Stimulated activated CD8-positive, alpha-beta memory T cell treated with anti-CD3 and anti-CD28 coated beads, Interleukin-15, amount 100 ng/mL, for 4 hours (primary cell): ENCODE results near the gene KCND2.
"Not testable (repeated sequence)": the region's sequence is repeated elsewhere in the genome, so short reads cannot be mapped to it uniquely, and the experiment has no call there.

ENCODE experiments used
- DNase-seq, 2 donors: peaks; one replicate each; pipeline ENCODE4 v3.0.0-alpha.2; 2020; ENCODE audit warnings: low read depth in 2 of 2

KCND2 gene

GRCh38 chr7:120586571-120586970 is 313.6 kb downstream of the KCND2 start:
- no peak for DNase-seq

DNA sequence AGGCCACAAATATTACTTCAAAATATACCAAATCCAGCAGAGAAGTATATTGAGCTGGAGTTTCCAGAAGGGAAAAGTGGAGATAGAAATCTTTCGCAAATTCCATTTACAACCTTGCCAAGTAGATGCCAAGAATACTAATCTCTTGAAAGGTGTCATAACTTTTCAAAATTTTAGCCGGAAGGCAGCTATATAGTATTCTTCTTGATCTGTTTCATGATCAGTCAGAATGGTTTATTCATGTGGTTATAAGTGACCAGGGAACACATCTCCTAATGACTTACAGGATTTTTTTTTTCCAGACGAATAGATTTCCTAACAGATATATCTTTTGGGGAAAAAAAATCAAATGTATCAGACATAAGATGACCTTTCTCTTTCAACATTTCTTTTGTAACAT is 314.3 kb downstream of the KCND2 start:
- DNase-seq = no peak

DNA sequence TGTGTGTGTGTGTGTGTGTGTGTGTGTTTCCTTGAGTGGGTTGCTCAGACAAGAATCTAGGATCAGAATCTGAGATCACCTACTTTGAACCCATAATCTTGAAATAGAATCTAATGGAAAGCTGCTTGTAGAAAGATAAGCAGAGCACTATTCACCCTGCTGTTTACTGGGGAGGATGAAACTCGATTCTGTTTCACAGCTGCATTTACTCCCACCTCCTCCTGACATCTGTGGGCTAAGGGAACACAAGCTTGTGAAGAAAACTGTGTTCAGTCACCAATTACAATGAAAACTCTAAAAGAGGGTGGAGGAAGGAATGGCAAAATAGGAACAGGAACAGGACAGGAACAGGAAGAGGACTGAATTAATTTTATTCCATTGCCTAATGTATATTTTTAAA is 315.4 kb downstream of the KCND2 start:
- no peak for DNase-seq

DNA sequence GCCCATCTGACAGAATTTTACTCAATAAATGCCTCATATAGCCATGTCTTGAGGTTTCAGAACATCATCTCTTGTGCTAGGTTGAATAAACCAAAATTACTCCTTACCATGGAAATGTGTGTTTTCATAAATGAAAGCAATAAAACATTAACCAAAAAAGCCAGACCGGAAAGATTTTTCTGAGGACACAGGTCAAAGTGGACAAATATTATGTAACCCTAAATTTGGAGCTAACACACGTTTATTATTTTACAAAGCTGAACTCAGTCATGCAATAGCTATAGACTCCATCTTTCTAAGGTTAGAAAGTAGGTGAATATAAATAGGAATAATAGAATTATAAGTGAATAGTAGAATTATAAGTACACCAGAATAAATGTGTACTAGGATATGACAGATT is 315.9 kb downstream of the KCND2 start:
- no peak for DNase-seq

- DNase-seq = no peak
These were observed 327.6 kb downstream of the KCND2 start for GRCh38 chr7:120600607-120601006.

DNA sequence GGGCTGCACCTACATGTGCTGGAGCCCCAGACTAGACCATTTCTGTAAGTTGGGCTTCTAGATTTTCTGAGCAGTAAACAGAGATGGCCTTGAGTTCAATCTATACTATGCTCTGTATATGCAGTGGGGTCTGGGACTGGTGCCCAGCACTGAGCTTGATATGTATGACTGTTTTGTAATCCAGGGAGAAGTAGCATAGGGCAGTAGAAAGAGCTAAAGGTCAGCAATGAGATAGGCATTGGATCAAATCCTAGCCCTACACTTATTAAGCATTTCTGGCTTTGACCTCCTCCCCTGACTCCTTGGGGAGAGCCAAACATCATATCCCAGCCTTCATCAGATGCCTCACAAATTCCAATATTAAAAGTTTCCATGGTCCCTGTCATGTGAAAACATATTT is 330.4 kb downstream of the KCND2 start:
- no peak for DNase-seq

DNA sequence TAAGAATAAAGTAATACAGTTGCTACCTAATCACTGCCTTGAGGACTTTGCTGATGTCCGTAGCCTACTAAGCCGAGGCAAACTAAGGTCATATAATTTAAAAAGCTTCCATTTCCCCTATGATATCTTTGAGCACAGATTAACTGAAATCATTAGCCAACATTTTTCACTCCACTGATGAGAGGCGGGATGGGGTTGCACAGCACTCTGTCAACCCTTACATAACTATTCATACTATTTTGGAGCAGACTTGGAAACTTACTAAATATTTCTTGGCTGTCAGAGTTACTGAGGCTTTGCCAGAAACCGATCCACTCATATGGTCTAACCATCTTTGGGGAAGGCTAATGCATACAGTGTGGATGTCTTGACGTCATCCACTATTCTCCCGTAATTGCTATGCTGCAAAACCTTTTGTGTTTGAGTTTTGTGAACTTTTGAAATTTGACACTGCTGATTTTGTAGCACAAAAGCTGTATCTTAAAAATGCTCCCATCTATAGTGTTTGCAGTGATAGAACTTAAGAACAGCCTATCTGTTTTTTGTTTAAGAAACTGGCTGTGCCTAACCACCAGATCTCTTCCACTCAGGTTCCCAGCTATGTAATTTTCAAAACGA is 336.3 kb downstream of the KCND2 start:
- DNase-seq = no peak

DNA sequence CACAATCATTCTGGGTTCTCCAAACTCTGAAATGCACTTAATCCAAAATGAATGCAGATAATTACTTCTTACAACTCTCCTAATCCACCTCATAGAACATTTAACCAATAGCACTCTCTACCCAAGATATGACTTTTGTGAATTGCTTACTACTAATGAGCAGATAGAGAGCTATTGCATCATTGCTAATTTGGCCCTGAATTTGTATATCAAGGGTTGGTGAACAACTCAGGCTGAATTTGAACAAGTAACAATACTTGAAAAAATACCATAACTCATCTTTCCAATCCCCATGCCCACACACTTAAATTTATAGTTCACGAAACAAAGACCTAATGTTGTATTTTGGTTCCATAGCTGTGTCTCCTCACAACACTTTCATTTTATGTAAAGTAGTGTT is 339.0 kb downstream of the KCND2 start:
- DNase-seq = no peak

DNA sequence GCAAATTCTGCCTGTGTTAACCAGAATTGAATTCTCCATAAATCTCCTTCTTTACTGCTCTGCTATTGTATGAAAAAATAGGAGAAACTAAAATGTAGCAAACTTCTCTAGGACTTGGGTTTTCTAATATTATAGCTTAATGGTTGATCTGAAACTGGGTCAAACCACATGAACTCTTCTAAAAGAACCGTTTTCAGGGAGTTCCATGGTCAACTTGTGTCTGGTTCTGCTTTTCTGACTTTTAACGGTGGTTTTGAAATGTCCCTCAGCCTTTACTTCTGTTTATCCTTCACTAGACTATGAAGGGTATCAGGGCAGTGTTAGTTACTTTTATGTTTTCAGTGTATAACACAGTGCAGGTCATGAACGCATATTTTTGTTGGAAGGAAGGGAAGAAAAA is 342.7 kb downstream of the KCND2 start:
- DNase-seq = no peak

- no peak for DNase-seq
These were observed 344.3 kb downstream of the KCND2 start for GRCh38 chr7:120617275-120617674.

DNA sequence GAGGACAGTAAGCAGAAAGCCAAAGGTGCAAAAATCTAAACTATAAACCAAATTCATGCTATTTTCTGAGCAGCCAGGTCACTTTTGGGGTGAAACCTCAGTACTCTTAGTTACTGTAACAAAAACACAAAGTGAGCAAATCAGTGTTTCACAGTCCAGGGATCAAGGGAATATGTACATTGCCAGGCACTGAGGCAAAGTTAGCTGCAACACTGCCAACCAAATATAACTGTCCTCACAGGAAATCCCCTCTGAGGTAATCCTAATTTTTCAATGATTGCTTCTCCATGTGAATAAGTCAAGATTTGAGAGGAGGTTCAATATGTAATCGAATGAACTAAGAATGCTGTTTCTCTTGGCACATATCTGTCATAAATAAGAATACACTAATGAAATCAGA is 355.3 kb downstream of the KCND2 start:
- no peak for DNase-seq

- no peak for DNase-seq
These were observed 366.9 kb downstream of the KCND2 start for GRCh38 chr7:120639884-120640283.

DNA sequence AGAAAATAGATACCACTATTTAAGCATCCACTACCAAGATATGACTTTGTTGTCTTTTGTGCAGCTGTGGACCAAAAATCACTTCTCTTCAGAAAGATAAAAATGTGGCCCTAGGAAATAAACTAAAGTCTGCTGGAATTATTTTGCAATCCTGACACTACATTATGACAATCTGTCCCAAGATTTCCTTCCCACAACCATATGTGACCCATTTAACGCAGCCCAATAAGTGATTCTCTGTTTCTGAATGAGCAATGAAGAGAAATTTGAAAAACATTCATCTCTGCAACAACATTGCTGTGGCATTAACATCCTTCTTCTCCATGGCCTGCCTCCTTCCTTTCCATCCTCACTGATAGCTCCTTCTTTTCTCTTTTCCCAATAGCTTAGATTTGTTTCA is 373.0 kb downstream of the KCND2 start:
- no peak for DNase-seq

- no peak for DNase-seq
These were observed 381.3 kb downstream of the KCND2 start for GRCh38 chr7:120654241-120654640.

DNA sequence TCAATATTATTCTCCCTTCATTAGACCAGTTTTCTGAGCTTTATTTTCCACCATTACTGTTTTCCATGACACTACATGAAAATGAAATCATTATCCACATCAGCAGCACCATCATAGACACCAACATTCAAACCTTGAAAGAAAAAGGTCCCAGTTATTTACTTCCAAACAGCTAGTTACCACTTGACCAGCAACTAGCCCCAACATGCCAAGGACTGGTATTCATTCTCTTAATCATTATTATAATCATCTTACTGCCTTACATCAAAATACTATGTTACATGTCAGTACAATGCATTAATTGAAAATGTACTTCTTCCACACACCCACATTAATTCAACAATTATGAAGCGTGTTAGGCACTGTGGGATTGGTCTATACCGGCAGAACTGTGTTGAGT is 385.5 kb downstream of the KCND2 start:
- DNase-seq = no peak

GRCh38 chr7:120662291-120662690 is 389.3 kb downstream of the KCND2 start:
- no peak for DNase-seq

DNA sequence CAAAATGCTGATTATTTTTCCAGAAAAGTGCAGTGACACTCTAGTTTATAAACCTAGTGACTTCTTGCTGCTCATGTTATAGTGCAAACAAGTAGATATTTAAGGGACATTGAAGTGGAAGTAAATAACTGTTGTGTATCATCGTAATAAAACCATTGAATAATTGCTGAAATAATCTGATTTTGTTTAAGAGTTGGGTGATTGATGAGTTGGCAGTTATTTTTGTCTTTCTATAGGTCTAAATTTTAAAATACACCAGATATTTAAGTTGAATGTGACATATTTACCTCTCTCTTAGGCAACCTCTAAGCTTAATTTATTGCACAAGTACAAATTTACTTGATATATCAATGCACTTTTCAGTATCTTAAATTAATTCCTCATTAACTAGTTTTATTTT is 392.1 kb downstream of the KCND2 start:
- DNase-seq = no peak

DNA sequence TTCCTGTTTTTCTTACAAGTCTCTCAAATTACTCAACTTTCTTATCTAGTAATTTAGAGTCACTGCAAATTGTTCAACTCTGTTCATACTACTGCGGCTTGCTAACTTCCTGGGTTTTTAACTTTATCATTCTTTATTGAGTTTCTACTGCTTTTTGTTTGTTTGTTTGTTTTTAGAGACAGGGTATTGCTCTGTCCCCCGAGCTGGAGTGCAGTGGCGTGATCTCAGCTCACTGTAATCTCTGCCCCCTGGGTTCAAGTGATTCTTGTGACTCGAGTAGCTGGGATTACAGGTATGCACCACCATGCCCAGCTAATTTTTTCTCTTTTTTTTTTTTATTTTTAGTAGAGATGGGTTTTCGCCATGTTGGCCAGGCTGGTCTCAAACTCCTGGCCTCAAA is 402.1 kb downstream of the KCND2 start:
- no peak for DNase-seq

DNA sequence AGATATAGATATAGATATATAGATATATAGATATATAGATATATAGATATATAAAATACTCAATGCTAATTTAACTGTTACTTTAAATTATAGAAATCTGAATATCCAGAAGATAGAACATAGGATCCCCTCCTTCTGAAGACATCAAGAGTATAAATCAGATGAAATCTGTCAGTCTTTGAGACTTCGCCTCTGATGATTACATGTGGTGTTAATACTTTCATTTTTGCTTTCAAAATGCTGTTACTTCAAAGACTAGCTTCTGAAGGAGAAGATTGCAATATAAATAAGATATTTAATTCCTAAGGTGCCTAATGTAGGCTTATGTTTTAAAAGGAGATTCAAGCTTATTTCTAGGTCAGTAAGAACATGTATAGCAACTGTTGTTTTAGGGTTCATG is 404.6 kb downstream of the KCND2 start:
- no peak for DNase-seq

- no peak for DNase-seq
These were observed 408.0 kb downstream of the KCND2 start for GRCh38 chr7:120680985-120681384.

DNA sequence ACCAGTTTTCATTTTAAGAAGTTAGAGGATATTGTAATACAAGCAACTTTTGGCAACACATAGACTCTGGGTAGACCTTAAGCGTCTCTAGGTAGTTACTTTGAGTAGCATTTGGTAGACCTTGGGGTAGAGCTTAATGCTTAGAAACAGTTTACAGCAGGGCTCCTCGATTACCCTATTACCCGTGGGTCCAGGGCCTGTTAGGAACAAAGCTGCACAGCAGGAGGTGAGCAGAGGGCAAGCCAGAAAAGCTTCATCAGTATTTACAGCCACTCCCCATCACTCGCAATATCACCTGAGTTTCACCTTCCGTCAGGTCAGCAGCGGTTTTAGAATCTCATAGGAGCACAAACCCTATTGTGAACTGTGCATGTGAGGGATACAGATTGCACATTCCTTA is 411.5 kb downstream of the KCND2 start:
- no peak for DNase-seq

GRCh38 chr7:120691915-120692314 is 418.9 kb downstream of the KCND2 start:
- DNase-seq = no peak

- DNase-seq = no peak
These were observed 422.9 kb downstream of the KCND2 start for GRCh38 chr7:120695848-120696247.

- no peak for DNase-seq
These were observed 427.8 kb downstream of the KCND2 start for GRCh38 chr7:120700796-120701195.

GRCh38 chr7:120702408-120702807 is 429.4 kb downstream of the KCND2 start:
- DNase-seq = not testable (repeated sequence)
